Kidney epithelial cell (primary cell): ENCODE measurements around the gene EXOC6B. TPM values are rescaled to one million over a fixed set of nuclear protein-coding genes. Genes with fewer than 3 reads are reported as not detected.

ENCODE experiments used
- DNase-seq: peaks from one replicate; pipeline ENCODE4 v3.0.0-alpha.2; 2010; ENCODE audit warnings: low read depth
- H3K27me3 ChIP-seq: 2 replicates; pipeline ENCODE4 v1.6.0; 2011; ENCODE audit warnings: low read length; ENCODE audit not compliant: control insufficient read depth, insufficient read depth
- H3K36me3 ChIP-seq: 2 replicates; pipeline ENCODE4 v1.5.1; 2011; ENCODE audit warnings: low read length; ENCODE audit not compliant: control insufficient read depth, insufficient read depth
- H3K4me3 ChIP-seq: 2 replicates; pipeline ENCODE4 v1.5.1; 2011; ENCODE audit warnings: low read depth, mild to moderate bottlenecking, control low read depth, low read length
- total RNA-seq: library from RNA; depleted of rRNA; stranded (reverse); fragments of >200 nt; gene quantifications from 2 replicates; pipeline ENCODE4 v1.2.3, GENCODE V29; 2015
- TF ChIP-seq, protein P1 (sequence below): IDR thresholded peaks from 2 replicates; pipeline ENCODE4 v1.5.1; 2011; ENCODE audit warnings: mild to moderate bottlenecking, moderate library complexity, low read length, control low read depth, inconsistent platforms; ENCODE audit not compliant: insufficient read depth, poor library complexity, severe bottlenecking

The EXOC6B gene
- total RNA-seq, 1 donor from 2014 or later, result 21.8 TPM

DNA sequence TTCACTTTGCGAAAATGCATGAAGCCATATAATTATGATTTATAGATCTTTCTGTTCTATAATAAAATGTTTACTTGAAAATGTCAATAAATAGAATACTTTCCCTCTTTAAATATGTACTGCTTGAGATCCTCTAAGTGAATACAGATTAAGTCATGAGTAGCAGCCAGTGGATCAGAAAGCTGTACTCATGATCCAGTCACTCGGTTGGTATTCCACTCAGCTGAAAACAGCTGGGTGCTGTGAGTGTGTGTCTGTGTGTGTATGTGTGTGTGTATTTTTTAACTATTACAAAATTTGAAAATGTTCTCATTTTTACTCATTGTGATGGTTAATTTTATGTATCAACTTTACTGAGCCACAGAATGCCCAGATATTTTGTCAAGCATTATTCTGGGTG is 536.5 kb downstream of the EXOC6B start:
- Histone ChIP-seq H3K27me3 (no peaks in the 10 kb centered on the region), H3K4me3 (no peak overlapping the region), H3K36me3 (no peaks in the 10 kb centered on the region)
- TF ChIP-seq, protein P1, sequence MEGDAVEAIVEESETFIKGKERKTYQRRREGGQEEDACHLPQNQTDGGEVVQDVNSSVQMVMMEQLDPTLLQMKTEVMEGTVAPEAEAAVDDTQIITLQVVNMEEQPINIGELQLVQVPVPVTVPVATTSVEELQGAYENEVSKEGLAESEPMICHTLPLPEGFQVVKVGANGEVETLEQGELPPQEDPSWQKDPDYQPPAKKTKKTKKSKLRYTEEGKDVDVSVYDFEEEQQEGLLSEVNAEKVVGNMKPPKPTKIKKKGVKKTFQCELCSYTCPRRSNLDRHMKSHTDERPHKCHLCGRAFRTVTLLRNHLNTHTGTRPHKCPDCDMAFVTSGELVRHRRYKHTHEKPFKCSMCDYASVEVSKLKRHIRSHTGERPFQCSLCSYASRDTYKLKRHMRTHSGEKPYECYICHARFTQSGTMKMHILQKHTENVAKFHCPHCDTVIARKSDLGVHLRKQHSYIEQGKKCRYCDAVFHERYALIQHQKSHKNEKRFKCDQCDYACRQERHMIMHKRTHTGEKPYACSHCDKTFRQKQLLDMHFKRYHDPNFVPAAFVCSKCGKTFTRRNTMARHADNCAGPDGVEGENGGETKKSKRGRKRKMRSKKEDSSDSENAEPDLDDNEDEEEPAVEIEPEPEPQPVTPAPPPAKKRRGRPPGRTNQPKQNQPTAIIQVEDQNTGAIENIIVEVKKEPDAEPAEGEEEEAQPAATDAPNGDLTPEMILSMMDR, result no peak
- DNase-seq, result no peak

GRCh38 chr2:72278046-72278445 is 547.8 kb downstream of the EXOC6B start:
- no peak overlapping the region for H3K4me3 ChIP-seq
- no peaks in the 10 kb centered on the region for H3K36me3 ChIP-seq
- TF ChIP-seq, protein P1, result no peak
- H3K27me3 ChIP-seq, result no peaks in the 10 kb centered on the region
- DNase-seq, result no peak

DNA sequence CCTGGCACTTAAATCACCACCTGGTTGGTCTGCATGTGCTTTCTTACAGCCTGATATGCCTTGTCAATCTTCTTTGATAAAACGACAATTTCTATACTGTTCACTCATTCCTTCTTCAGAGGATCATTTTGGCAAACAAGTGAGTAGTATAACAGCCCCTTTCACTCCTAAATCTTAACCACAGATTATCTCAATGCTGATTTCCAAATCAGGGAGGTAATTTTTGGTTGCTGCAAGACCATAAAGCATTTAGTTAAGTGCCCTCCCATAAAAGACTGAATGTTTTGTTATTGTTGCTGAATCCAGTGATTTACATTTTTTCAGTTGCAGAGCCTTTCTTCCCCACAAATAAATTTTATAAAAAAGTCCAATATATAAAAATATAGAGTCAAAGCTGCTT is 549.0 kb downstream of the EXOC6B start:
- TF ChIP-seq, protein P1, result no peak

GRCh38 chr2:72276356-72276755 is 549.5 kb downstream of the EXOC6B start:
- Histone ChIP-seq H3K36me3 (no peaks in the 10 kb centered on the region), H3K4me3 (no peak overlapping the region), H3K27me3 (no peaks in the 10 kb centered on the region)
- DNase-seq, result no peak
- TF ChIP-seq, protein P1, result no peak

More for the DNA sequence above, 549.0 kb downstream of the EXOC6B start:
- DNase-seq, result no peak
- H3K4me3 ChIP-seq, result no peak overlapping the region
- H3K27me3 ChIP-seq, result no peaks in the 10 kb centered on the region
- no peaks in the 10 kb centered on the region for H3K36me3 ChIP-seq

DNA sequence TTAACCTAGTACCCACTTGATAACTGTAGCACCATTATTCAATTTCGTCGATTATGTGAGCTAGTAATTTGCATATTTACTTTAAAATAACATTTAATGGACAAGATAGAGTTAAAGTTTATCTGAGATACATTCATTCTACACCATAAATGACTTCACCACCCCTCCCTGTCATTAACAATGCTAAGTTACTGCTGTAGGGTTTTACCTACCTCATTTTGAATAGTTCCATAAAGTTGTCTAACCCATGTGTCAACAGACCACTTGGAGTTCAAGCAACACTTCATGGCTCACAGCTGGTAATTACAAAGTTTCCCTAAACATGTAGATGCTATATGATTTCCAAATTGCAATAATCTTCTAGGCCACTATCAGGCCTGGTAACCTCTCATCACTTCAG is 550.7 kb downstream of the EXOC6B start:
- DNase-seq, result no peak
- Histone ChIP-seq H3K36me3 (no peaks in the 10 kb centered on the region), H3K4me3 (no peak overlapping the region), H3K27me3 (no peaks in the 10 kb centered on the region)
- TF ChIP-seq, protein P1, result no peak

DNA sequence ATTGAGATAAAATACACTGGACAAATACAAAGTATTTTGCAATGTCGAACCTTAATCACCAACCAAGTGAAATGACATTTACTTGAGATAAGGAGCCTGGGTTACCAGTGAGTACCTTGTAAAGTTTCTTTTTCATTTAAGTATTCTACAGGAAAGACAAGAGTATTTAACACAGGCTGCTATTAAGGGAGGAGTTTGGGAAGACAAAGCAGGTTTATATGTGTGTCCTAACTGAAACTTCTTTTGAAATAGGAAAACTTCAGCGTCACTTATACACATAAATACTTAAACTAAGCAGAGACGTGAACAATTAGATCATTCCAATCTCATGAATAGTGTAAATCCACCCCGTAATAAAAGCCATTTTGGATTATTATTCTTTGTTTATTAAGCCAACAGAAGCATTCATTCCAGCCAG is 551.4 kb downstream of the EXOC6B start:
- Histone ChIP-seq H3K27me3 (no peaks in the 10 kb centered on the region), H3K4me3 (no peak overlapping the region), H3K36me3 (no peaks in the 10 kb centered on the region)
- no peak for DNase-seq
- TF ChIP-seq, protein P1, result no peak
